GM18511 (cell line): ENCODE data around the gene TOB2.

ENCODE experiments used
- ATAC-seq: cut with Tn5 transposase; IDR thresholded peaks from one replicate; pipeline ENCODE4 v1.9.1; 2021; ENCODE audit warnings: mild to moderate bottlenecking, moderate library complexity; ENCODE audit not compliant: unreplicated experiment

TOB2 gene

GRCh38 chr22:41395531-41396240, 50.9 kb downstream of the TOB2 start:
- no peak for ATAC-seq

GRCh38 chr22:41394012-41394356, 52.6 kb downstream of the TOB2 start:
- no peak for ATAC-seq

- ATAC-seq = no peak
These were observed 59.3 kb downstream of the TOB2 start for GRCh38 chr22:41387341-41387740.

GRCh38 chr22:41384128-41384527, 62.5 kb downstream of the TOB2 start:
- ATAC-seq = no peak
